H1 (cell line): ENCODE data around the gene PGAM1. TPM values are rescaled to one million over a fixed set of nuclear protein-coding genes. Genes with fewer than 3 reads are reported as not detected.

Experiments used
- CTCF ChIA-PET: fragments of 300-600 bp; sonication (Branson Sonifier 250); formaldehyde crosslinking; loops from one replicate; lab custom pipeline; 2021; ENCODE audit not compliant: partially characterized antibody; lab: Charles Lee
- POLR2A ChIA-PET: fragments of 300-600 bp; sonication (Branson Sonifier 250); formaldehyde crosslinking; loops from one replicate; lab custom pipeline; 2021; ENCODE audit warnings: inconsistent platforms; ENCODE audit not compliant: partially characterized antibody; lab: Charles Lee
- DNase-seq, 2 experiments: peaks; one replicate each; pipeline versions ENCODE4 v3.0.0 to v3.0.0-alpha.2; 2010 to 2022; ENCODE audit warnings: low spot score in 2 of 2, low read depth in 1 of 2, mixed read lengths in 1 of 2
- FAIRE-seq: peaks from 2 replicates; lab custom pipeline; 2011; peaks lifted over from hg19 to GRCh38; lab: Jason Lieb, UNC
- H2AFZ ChIP-seq: 2 replicates; pipeline ENCODE4 v1.8.1; 2012; ENCODE audit warnings: low read length, inconsistent platforms
- H2AK5ac ChIP-seq: 2 replicates; pipeline ENCODE4 v1.6.1; 2013; ENCODE audit warnings: low read depth, low read length
- H2BK120ac ChIP-seq: replicated peaks from 2 replicates; pipeline ENCODE3; 2013; ENCODE audit warnings: low read depth, low read length, inconsistent platforms
- H2BK12ac ChIP-seq: 2 replicates; pipeline ENCODE4 v1.6.1; 2013; ENCODE audit warnings: low read depth, low read length
- H2BK15ac ChIP-seq: 2 replicates; pipeline ENCODE4 v1.6.1; 2013; ENCODE audit warnings: low read length
- H2BK20ac ChIP-seq: 2 replicates; pipeline ENCODE4 v1.6.1; 2013; ENCODE audit warnings: low read length
- H2BK5ac ChIP-seq: 2 replicates; pipeline ENCODE4 v1.6.1; 2013; ENCODE audit warnings: low read depth, low read length
- H3K14ac ChIP-seq: 2 replicates; pipeline ENCODE4 v1.6.1; 2013; ENCODE audit warnings: inconsistent platforms; ENCODE audit not compliant: insufficient read length
- H3K18ac ChIP-seq: 2 replicates; pipeline ENCODE4 v1.6.1; 2013; ENCODE audit warnings: low read length; ENCODE audit errors: extremely low read depth
- H3K23ac ChIP-seq: 2 replicates; pipeline ENCODE4 v1.6.1; 2013; ENCODE audit warnings: inconsistent platforms; ENCODE audit not compliant: insufficient read length
- H3K23me2 ChIP-seq: 2 replicates; pipeline ENCODE4 v1.6.1; 2013; ENCODE audit warnings: low read depth, low read length
- H3K27ac ChIP-seq: 2 replicates; pipeline ENCODE4 v1.6.1; 2011; ENCODE audit warnings: low read depth, low read length, inconsistent platforms
- H3K27me3 ChIP-seq, 4 experiments: replicated peaks in 1 of 4; 1 replicate in 1 of 4; 2 replicates in 3 of 4; pipeline versions ENCODE4 v1.6.1 to v1.8.1; 2011 to 2013; ENCODE audit warnings: low read length in 3 of 4, mild to moderate bottlenecking in 3 of 4, inconsistent platforms in 2 of 4, mixed read lengths in 2 of 4, moderate library complexity in 1 of 4; ENCODE audit not compliant: control insufficient read depth in 3 of 4, insufficient read depth in 3 of 4; ENCODE audit errors: extremely low read depth in 1 of 4
- H3K36me3 ChIP-seq, 4 experiments: 2 replicates each; pipeline versions ENCODE4 v1.6.1 to v1.8.1; 2011 to 2013; ENCODE audit warnings: mild to moderate bottlenecking in 4 of 4, low read length in 3 of 4, moderate library complexity in 2 of 4, control low read depth in 1 of 4, inconsistent platforms in 1 of 4; ENCODE audit not compliant: insufficient read depth in 4 of 4, control insufficient read depth in 2 of 4
- H3K4ac ChIP-seq: replicated peaks from 2 replicates; pipeline ENCODE3; 2013; ENCODE audit warnings: low read length, low read depth, mixed read lengths, inconsistent platforms; ENCODE audit not compliant: insufficient read length
- H3K4me1 ChIP-seq, 4 experiments: replicated peaks in 1 of 4; 1 replicate in 1 of 4; 2 replicates in 3 of 4; pipeline versions ENCODE4 v1.6.1 to v1.8.1; 2011 to 2013; ENCODE audit warnings: low read length in 3 of 4, inconsistent platforms in 2 of 4, mixed read lengths in 1 of 4; ENCODE audit not compliant: insufficient read depth in 4 of 4, control insufficient read depth in 3 of 4
- H3K4me2 ChIP-seq, 2 experiments: 2 replicates each; pipeline versions ENCODE4 v1.6.1 to v1.8.1; 2011 to 2013; ENCODE audit warnings: low read depth in 2 of 2, low read length in 2 of 2, control low read depth in 1 of 2, inconsistent platforms in 1 of 2, mild to moderate bottlenecking in 1 of 2; ENCODE audit not compliant: insufficient read depth in 1 of 2
- H3K4me3 ChIP-seq, 4 experiments: fragments of 200-600, 300-600 bp in 1 of 4; sonication (generic), shearing (Covaris generic), sonication (Bioruptor Twin) in 1 of 4; 2 replicates each; pipeline versions ENCODE4 v1.5.1 to v1.8.1; 2011 to 2016; ENCODE audit warnings: low read length in 4 of 4, low read depth in 3 of 4, control low read depth in 2 of 4, inconsistent platforms in 2 of 4, mild to moderate bottlenecking in 2 of 4, mixed read lengths in 1 of 4, moderate library complexity in 1 of 4; ENCODE audit not compliant: insufficient read depth in 2 of 4; ENCODE audit errors: extremely low read depth in 1 of 4
- H3K56ac ChIP-seq: replicated peaks from 2 replicates; pipeline ENCODE3; 2013; ENCODE audit warnings: low read depth, mild to moderate bottlenecking, mixed read lengths, low read length, inconsistent platforms; ENCODE audit not compliant: insufficient read length
- H3K79me1 ChIP-seq: 2 replicates; pipeline ENCODE4 v1.6.1; 2013; ENCODE audit warnings: low read depth, low read length, control low read depth
- H3K79me2 ChIP-seq, 2 experiments: 2 replicates each; pipeline versions ENCODE4 v1.6.1 to v1.8.1; 2012 to 2013; ENCODE audit warnings: low read length in 2 of 2, mild to moderate bottlenecking in 2 of 2, inconsistent platforms in 1 of 2; ENCODE audit not compliant: insufficient read depth in 2 of 2, control insufficient read depth in 1 of 2
- H3K9ac ChIP-seq, 4 experiments: replicated peaks in 1 of 4; 1 replicate in 1 of 4; 2 replicates in 3 of 4; pipeline versions ENCODE4 v1.6.1 to v1.8.1; 2011 to 2013; ENCODE audit warnings: low read depth in 3 of 4, low read length in 3 of 4, control low read depth in 2 of 4, mild to moderate bottlenecking in 2 of 4, moderate library complexity in 2 of 4, inconsistent platforms in 1 of 4; ENCODE audit errors: extremely low read depth in 1 of 4
- H3K9me3 ChIP-seq, 2 experiments: 2 replicates each; pipeline versions ENCODE4 v1.6.1 to v1.8.1; 2012 to 2013; ENCODE audit warnings: mild to moderate bottlenecking in 2 of 2, moderate library complexity in 2 of 2, control low read depth in 1 of 2, inconsistent platforms in 1 of 2, low read depth in 1 of 2, low read length in 1 of 2, mixed read lengths in 1 of 2; ENCODE audit not compliant: insufficient read depth in 2 of 2
- H4K20me1 ChIP-seq, 2 experiments: replicated peaks in 1 of 2; 2 replicates each; pipeline versions ENCODE3 to v1.8.1; 2011 to 2013; ENCODE audit warnings: inconsistent platforms in 2 of 2, low read length in 2 of 2, mild to moderate bottlenecking in 1 of 2; ENCODE audit not compliant: insufficient read depth in 2 of 2, control insufficient read depth in 1 of 2
- H4K5ac ChIP-seq: 2 replicates; pipeline ENCODE4 v1.6.1; 2013; ENCODE audit warnings: low read length, low read depth, mixed read lengths, inconsistent platforms; ENCODE audit not compliant: insufficient read length
- H4K8ac ChIP-seq: 2 replicates; pipeline ENCODE4 v1.8.0; 2013; ENCODE audit warnings: mild to moderate bottlenecking, moderate library complexity, low read length, inconsistent platforms; ENCODE audit not compliant: insufficient read depth; ENCODE audit errors: extremely low read depth
- H4K91ac ChIP-seq: replicated peaks from 2 replicates; pipeline ENCODE3; 2013; ENCODE audit warnings: low read length, mixed read lengths, inconsistent platforms; ENCODE audit not compliant: insufficient read length
- ASH2L ChIP-seq: fragments of 200-600, 300-600 bp; sonication (generic); IDR thresholded peaks from one replicate; pipeline ENCODE4 v1.7.1; 2017; ENCODE audit warnings: low read length
- POU5F1 ChIP-seq: IDR thresholded peaks from 2 replicates; pipeline ENCODE4 v1.6.1; 2011; ENCODE audit warnings: low read depth, mild to moderate bottlenecking, low read length, moderate library complexity
- SRF ChIP-seq: IDR thresholded peaks from 2 replicates; pipeline ENCODE4 v1.6.1; 2011; ENCODE audit warnings: mild to moderate bottlenecking, low read depth, low read length, moderate library complexity
- WGBS, 2 experiments: shearing (Covaris generic) in 1 of 2; methylation state at CpG; one replicate each; pipeline versions ENCODE4 v1.1.6 to v1.1.7; 2013 to 2015; ENCODE audit warnings: low lambda C conversion rate in 2 of 2, mixed read lengths in 2 of 2, inconsistent platforms in 1 of 2, low coverage in 1 of 2, missing lambda C conversion rate in 1 of 2; ENCODE audit not compliant: insufficient replicate concordance in 2 of 2, insufficient coverage in 1 of 2, insufficient read length in 1 of 2; ENCODE audit errors: extremely low coverage in 1 of 2, missing lambda C conversion rate in 1 of 2; 5-methylcytosine and 5-hydroxymethylcytosine counted together
- polyA plus RNA-seq, 7 experiments: library from polyadenylated mRNA; depleted of rRNA in 3 of 7; stranded (reverse) in 5 of 7; unstranded in 2 of 7; fragments of >200 nt in 5 of 7; fragments of 200-250 nt in 2 of 7; gene quantifications; 1 replicate in 5 of 7; 2 replicates in 1 of 7; 4 replicates in 1 of 7; pipeline versions ENCODE4 v1.2.1 to v1.2.3, GENCODE V29; 2011 to 2013; ENCODE audit warnings: missing spikeins in 2 of 7, mixed read lengths in 2 of 7
- total RNA-seq: library from RNA; stranded (reverse); fragmentation: NEBNext Ultra II Directional; extraction: Animal tissue kit (Norgen Biotek cat#: 25700); gene quantifications from 2 replicates; pipeline ENCODE4 v1.2.1, GENCODE V29; 2021

PGAM1 gene
- total and polyA plus RNA-seq, 2 of the 8 experiments (the other 6 are each of a cell fraction or from before 2014, with no cell fraction given) = 791 to 799 TPM

- Histone ChIP-seq H2BK5ac (peak overlapping the region; percentile 73; the same call in 1 of the 2 replicates), H3K27ac (no peak overlapping the region; the same call in 1 of the 2 replicates), H3K79me2 (peaks cover 0 to 12% of the 10 kb centered on the region in 2 experiments; a peak in 2 of 4 replicates), H4K91ac (no peak overlapping the region), H3K4me2 (peak overlapping the region; percentile 81 to 83), H4K5ac (no peak overlapping the region), H2BK15ac (no peak overlapping the region), H3K4me1 (peaks cover 0 to 7% (median 5%) of the 10 kb centered on the region in 4 experiments; a peak in 4 of 7 replicates), H2BK120ac (no peak overlapping the region), H2BK12ac (no peak overlapping the region), H3K23me2 (peaks cover 5% of the 10 kb centered on the region; the same call in 1 of the 2 replicates), H4K8ac (peak overlapping the region; percentile 81; the same call in 1 of the 2 replicates), H3K79me1 (peaks cover 4% of the 10 kb centered on the region; the same call in 1 of the 2 replicates), H2AK5ac (no peak overlapping the region), H2BK20ac (no peak overlapping the region), H3K56ac (no peak overlapping the region), H3K36me3 (peaks cover 0 to 22% (median 2%) of the 10 kb centered on the region in 4 experiments; a peak in 4 of 8 replicates), H3K4me3 (peak overlapping the region; percentile 87 to 98 (median 88); a peak in 5 of 8 replicates), H3K9ac (no peak overlapping the region), H4K20me1 (peaks cover 0 to 7% of the 10 kb centered on the region in 2 experiments), H3K4ac (no peak overlapping the region), H2AFZ (no peak overlapping the region; the same call in 1 of the 2 replicates), H3K14ac (no peak overlapping the region), H3K18ac (no peak overlapping the region), H3K27me3 (no peaks in the 10 kb centered on the region), H3K23ac (no peak overlapping the region), H3K9me3 (no peaks in the 10 kb centered on the region)
- 81% methylated on average over 13 of the region's 13 CpGs; no CpG with 5 or more reads in 1 of the 2 experiments for WGBS, 2 experiments
- POLR2A ChIA-PET = interaction anchor here (0.8 to 4.6 kb wide), 23 partner anchors 9 to 134 kb away, joined by 3 to 31 read pairs (median 4); partner anchors contain the start of genes ARHGAP19, PGAM1 and UBTD1
- DNase-seq = no peak
- FAIRE-seq = no peak
- CTCF ChIA-PET = interaction anchor here (0.7 to 3.2 kb wide), 10 partner anchors 9 to 472 kb away, joined by 3 to 9 read pairs (median 5); no protein-coding TSS in a partner anchor
- TF ChIP-seq ASH2L = peak; percentile 4
- TF ChIP-seq POU5F1 = no peak
- TF ChIP-seq SRF = no peak
These were observed 24.5 kb upstream of the PGAM1 start for GRCh38 chr10:97401455-97401919.
